ENCODE results near the gene RTP5.

DNA sequence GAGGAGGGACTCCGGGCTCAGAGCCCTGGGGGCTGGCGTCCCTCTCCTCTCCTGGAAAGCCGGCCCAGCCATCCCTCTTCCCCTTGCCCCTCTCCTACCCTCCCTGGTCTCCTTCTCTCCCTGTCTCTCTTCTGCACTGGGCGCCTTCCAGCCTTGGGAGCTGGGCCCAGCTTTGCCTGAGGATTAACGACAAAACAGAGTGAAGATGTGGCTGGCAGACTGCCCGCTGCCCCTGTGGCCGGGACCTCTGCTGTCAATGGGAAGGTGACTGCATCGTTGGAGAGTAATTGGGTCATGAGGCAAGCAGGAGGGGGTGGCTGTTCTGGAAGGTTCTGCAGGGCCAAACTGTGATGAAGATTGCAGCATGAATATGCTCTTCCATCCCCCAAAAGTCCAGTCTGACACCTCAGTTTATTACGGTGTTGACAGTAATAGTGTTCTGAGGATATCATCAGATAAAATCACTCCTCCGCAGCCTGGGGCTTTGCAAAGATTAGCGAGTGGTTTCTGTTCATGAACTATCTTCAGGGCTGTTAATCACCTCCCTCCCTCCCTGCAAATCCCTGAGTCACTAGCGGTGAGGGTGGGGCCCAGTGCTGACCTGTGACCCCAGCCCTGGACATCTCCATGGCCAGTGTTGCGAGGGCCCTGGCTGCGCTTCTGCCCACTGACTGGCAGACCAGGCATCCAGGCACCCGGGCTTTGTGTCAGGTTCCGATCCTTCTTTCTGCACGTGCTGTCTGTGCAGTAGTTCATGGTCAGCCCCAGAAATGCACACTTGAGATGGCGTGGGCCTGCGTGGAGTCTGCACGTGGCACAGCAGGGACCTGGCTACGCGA is 23.0 kb downstream of the RTP5 start:
- TF ChIP-seq CTCF (IDR thresholded peaks at IDR 0.05; ENCODE audit: borderline replicate concordance, extremely low read depth, low read length, poor library complexity, severe bottlenecking), result no peak
- no peak for TF ChIP-seq EZH2 (IDR thresholded peaks at IDR 0.05; ENCODE audit: borderline replicate concordance, low read depth, low read length, severe bottlenecking)
